ENCODE measurements around the gene FARP1.

DNA sequence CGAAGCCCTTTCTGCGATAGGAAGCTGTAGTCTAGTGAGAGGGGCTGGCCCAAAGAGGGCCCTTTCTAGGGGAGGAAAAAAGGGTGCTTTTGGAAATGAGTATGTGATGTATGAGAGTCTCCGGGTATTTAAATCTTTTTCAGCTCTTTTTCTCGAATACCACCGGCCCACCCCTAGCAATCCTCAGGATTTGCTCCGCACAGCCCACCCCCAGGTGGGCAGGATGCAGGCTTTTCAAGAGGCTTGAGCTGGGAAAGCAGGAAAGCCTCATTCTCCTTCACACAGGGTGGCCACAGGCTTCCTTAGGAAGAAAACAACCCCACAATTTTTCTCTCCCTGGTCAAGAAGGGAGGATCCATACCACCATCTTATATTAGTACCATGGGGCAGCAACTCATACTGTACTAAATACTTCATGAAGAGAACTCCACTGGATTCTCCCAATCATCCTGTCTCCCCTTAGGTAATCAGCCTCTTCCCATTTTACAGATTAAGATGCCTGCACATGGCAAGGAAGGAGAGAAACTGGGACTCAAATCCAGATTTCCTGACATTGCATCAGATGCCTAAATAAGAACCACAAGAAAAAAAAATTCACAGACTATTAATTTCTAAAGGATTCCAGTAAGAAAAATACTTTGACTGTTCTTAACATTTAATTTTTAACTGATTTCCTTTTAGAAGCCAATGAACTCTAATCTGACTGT lies 349.6 kb downstream of the FARP1 start:
- TF ChIP-seq, protein P1, sequence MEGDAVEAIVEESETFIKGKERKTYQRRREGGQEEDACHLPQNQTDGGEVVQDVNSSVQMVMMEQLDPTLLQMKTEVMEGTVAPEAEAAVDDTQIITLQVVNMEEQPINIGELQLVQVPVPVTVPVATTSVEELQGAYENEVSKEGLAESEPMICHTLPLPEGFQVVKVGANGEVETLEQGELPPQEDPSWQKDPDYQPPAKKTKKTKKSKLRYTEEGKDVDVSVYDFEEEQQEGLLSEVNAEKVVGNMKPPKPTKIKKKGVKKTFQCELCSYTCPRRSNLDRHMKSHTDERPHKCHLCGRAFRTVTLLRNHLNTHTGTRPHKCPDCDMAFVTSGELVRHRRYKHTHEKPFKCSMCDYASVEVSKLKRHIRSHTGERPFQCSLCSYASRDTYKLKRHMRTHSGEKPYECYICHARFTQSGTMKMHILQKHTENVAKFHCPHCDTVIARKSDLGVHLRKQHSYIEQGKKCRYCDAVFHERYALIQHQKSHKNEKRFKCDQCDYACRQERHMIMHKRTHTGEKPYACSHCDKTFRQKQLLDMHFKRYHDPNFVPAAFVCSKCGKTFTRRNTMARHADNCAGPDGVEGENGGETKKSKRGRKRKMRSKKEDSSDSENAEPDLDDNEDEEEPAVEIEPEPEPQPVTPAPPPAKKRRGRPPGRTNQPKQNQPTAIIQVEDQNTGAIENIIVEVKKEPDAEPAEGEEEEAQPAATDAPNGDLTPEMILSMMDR (IDR thresholded peaks at IDR 0.05), result no peak
- TF ChIP-seq POLR2A (IDR thresholded peaks at IDR 0.05), result no peak
